Measurements from ENCODE around the gene PI4K2B. TPM values are rescaled to one million over a fixed set of nuclear protein-coding genes. Genes with fewer than 3 reads are reported as not detected.

Gene PI4K2B
- total RNA-seq, 1 experiment from 2014 or later: 22.8 TPM

DNA sequence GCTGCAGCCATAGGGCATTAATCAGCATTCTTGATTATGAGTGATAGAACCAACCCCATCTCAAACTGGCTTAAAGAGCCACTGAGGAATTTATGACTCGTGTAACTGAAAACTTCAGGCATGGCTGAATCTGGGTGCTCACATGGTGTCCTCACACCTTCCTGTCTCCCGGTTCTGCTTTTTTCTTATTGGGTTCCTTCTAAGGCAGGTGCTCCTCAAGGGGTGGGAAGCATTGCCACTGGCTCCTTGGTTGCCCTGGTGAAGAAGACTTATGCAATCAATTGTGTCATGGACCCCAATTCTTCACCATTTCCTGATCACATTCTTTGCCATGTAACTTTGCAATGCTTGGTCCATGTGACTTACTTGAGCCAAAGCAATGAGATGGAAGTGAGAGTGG, 74.5 kb downstream of the PI4K2B start:
- ChIA-PET CTCF (no interaction called here), POLR2A (no interaction called here)
- Mint-ChIP-seq H3K27ac (ENCODE audit: low read depth, unreplicated experiment) (no peak overlapping the region), H3K27me3 (ENCODE audit: insufficient read depth, unreplicated experiment) (no peaks in the 10 kb centered on the region), H3K4me3 (ENCODE audit: unreplicated experiment) (no peak overlapping the region), H3K36me3 (ENCODE audit: insufficient read depth, unreplicated experiment) (peaks cover 6% of the 10 kb centered on the region), H3K9me3 (ENCODE audit: unreplicated experiment) (no peaks in the 10 kb centered on the region), H3K4me1 (ENCODE audit: insufficient read depth, unreplicated experiment) (no peaks in the 10 kb centered on the region)
- TF ChIP-seq, protein P1, sequence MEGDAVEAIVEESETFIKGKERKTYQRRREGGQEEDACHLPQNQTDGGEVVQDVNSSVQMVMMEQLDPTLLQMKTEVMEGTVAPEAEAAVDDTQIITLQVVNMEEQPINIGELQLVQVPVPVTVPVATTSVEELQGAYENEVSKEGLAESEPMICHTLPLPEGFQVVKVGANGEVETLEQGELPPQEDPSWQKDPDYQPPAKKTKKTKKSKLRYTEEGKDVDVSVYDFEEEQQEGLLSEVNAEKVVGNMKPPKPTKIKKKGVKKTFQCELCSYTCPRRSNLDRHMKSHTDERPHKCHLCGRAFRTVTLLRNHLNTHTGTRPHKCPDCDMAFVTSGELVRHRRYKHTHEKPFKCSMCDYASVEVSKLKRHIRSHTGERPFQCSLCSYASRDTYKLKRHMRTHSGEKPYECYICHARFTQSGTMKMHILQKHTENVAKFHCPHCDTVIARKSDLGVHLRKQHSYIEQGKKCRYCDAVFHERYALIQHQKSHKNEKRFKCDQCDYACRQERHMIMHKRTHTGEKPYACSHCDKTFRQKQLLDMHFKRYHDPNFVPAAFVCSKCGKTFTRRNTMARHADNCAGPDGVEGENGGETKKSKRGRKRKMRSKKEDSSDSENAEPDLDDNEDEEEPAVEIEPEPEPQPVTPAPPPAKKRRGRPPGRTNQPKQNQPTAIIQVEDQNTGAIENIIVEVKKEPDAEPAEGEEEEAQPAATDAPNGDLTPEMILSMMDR (IDR thresholded peaks at IDR 0.05; ENCODE audit: unreplicated experiment): no peak
- DNase-seq (ENCODE audit: unreplicated experiment): no peak
- BruUV-seq (replicated peaks): no TSS peak
- intact Hi-C loops (cut with micrococcal nuclease): no loop called here

DNA sequence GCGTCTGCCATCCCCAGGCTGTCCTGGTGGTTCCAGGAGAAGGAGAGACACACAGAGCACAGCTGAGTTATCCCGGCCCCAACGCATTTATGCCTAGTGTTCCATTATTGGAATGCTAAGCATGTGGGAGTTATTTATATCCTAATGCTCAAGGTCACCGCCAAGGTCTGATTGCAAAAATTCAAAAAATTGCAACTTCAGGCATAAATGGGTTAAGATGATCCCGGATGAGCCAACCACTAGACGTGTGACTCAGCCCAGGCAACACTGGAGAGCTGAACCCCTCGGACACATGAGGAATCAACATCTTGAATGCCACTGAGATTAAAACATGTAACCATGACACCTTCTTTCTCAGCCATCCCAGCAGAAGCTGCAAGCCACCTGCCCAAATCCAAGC, 74.9 kb downstream of the PI4K2B start:
- Mint-ChIP-seq H3K9me3 (ENCODE audit: unreplicated experiment) (no peaks in the 10 kb centered on the region), H3K27ac (ENCODE audit: low read depth, unreplicated experiment) (no peak overlapping the region)
- CTCF ChIA-PET: no interaction called here

GRCh38 chr4:25310066-25310802, 76.4 kb downstream of the PI4K2B start:
- no peak for DNase-seq (ENCODE audit: unreplicated experiment)
- POLR2A ChIA-PET: interaction anchor here (1.4 kb wide), 1 partner anchor 10 kb away, joined by 5 read pairs; no protein-coding TSS in a partner anchor
- no peaks in the 10 kb centered on the region for H3K27me3 Mint-ChIP-seq (ENCODE audit: insufficient read depth, unreplicated experiment)
- H3K27ac Mint-ChIP-seq (ENCODE audit: low read depth, unreplicated experiment): no peak overlapping the region
- no peaks in the 10 kb centered on the region for H3K9me3 Mint-ChIP-seq (ENCODE audit: unreplicated experiment)
- CTCF ChIA-PET: interaction anchor here (0.6 to 3.9 kb wide), 4 partner anchors 10 to 70 kb away, joined by 3 to 34 read pairs (median 6); no protein-coding TSS in a partner anchor
- no TSS peak for BruUV-seq (replicated peaks)
- TF ChIP-seq, protein P1 (IDR thresholded peaks at IDR 0.05; ENCODE audit: unreplicated experiment): no peak
- intact Hi-C loops (cut with micrococcal nuclease): loop anchor here (5.0 kb wide), 1 partner anchor 57 kb away; no protein-coding TSS in a partner anchor
- H3K4me1 Mint-ChIP-seq (ENCODE audit: insufficient read depth, unreplicated experiment): no peaks in the 10 kb centered on the region
- H3K36me3 Mint-ChIP-seq (ENCODE audit: insufficient read depth, unreplicated experiment): no peaks in the 10 kb centered on the region
- no peak overlapping the region for H3K4me3 Mint-ChIP-seq (ENCODE audit: unreplicated experiment)

More for the DNA sequence above, 74.9 kb downstream of the PI4K2B start:
- H3K36me3 Mint-ChIP-seq (ENCODE audit: insufficient read depth, unreplicated experiment): peaks cover 6% of the 10 kb centered on the region
- intact Hi-C loops (cut with micrococcal nuclease): no loop called here
- POLR2A ChIA-PET: no interaction called here
- H3K27me3 Mint-ChIP-seq (ENCODE audit: insufficient read depth, unreplicated experiment): no peaks in the 10 kb centered on the region
- no peaks in the 10 kb centered on the region for H3K4me1 Mint-ChIP-seq (ENCODE audit: insufficient read depth, unreplicated experiment)
- TF ChIP-seq, protein P1 (IDR thresholded peaks at IDR 0.05; ENCODE audit: unreplicated experiment): no peak
- no peak overlapping the region for H3K4me3 Mint-ChIP-seq (ENCODE audit: unreplicated experiment)
- DNase-seq (ENCODE audit: unreplicated experiment): no peak
- no TSS peak for BruUV-seq (replicated peaks)

DNA sequence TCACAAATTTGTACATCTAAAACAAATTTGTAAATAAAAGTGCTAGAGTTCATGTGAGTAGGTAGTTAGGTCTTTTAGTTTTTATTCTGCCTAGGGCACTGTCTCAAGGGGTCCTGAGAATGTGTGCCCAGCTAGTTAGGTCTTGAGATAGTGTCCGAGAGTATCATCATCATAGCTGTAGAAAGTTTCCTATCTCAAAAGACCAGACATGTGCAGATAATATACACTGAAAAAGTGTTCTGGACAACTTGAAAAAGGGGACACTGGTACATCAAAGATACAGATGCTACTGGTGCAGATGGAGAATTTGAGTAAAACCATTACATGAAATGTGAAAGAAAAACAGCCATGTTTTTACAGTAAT, 77.0 kb downstream of the PI4K2B start:
- Mint-ChIP-seq H3K4me1 (ENCODE audit: insufficient read depth, unreplicated experiment) (no peaks in the 10 kb centered on the region), H3K27ac (ENCODE audit: low read depth, unreplicated experiment) (no peak overlapping the region), H3K36me3 (ENCODE audit: insufficient read depth, unreplicated experiment) (no peaks in the 10 kb centered on the region), H3K27me3 (ENCODE audit: insufficient read depth, unreplicated experiment) (no peaks in the 10 kb centered on the region), H3K9me3 (ENCODE audit: unreplicated experiment) (no peaks in the 10 kb centered on the region), H3K4me3 (ENCODE audit: unreplicated experiment) (no peak overlapping the region)
- CTCF ChIA-PET: interaction anchor here (1.0 to 4.8 kb wide), 4 partner anchors 11 to 75 kb away, joined by 3 to 56 read pairs (median 21); partner anchors contain the start of gene PI4K2B
- BruUV-seq (replicated peaks): no TSS peak
- TF ChIP-seq, protein P1 (IDR thresholded peaks at IDR 0.05; ENCODE audit: unreplicated experiment): no peak
- no peak for DNase-seq (ENCODE audit: unreplicated experiment)
- POLR2A ChIA-PET: no interaction called here
- intact Hi-C loops (cut with micrococcal nuclease): loop anchor here (5.0 kb wide), 1 partner anchor 57 kb away; no protein-coding TSS in a partner anchor
